AG10803 (cell line): ENCODE results near the gene SLC29A2.

Experiments used
- DNase-seq: peaks from one replicate; pipeline ENCODE4 v3.0.0; 2010; ENCODE audit warnings: low read depth
- H3K4me3 ChIP-seq: 2 replicates; pipeline ENCODE4 v1.5.1; 2011; ENCODE audit warnings: mild to moderate bottlenecking, low read length, control low read depth
- TF ChIP-seq, protein P1 (sequence below): conservative IDR thresholded peaks from 2 replicates; pipeline ENCODE4 v1.5.1; 2011; ENCODE audit warnings: mild to moderate bottlenecking, low read length, control low read depth, inconsistent platforms

SLC29A2 gene

DNA sequence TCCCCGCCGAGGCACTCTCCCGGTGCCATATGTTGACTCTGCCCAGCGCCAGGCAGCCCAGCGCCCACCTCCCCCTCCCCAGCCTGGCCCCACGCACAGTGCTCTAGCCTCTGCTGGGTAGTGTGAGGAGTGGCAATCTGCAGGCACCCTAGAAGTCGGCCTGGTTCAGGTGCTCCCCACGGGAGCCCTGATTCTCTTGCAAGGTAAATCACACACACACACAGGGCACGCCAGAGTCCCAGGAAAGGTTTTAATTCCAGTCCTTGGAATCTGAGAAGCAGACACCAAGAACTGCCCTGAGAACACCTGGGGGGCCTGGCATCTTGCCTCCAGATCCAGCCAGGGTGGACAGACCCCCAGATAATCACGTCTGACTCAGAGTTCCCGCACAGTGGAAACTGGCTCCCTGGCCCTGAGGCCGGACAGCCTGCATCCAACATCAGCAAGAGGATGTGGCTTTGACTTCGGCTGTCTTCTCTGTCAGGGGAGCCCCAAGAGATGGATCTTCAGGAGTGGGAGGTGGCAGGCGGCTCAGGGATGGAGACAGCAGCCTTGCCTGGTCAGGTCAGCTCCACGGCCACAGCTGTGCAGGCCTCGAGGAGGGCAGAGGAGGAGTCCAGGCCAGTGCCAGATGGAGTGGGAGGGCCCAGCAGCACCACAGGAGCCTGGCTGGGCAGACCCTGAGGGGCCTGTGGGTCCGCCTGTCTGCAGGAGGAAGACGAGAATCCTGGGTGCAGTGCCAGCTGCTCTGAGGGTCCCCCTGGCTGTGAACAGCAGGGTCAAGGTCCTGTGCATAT, 34.3 kb downstream of the SLC29A2 start:
- no peak for DNase-seq
- TF ChIP-seq, protein P1, sequence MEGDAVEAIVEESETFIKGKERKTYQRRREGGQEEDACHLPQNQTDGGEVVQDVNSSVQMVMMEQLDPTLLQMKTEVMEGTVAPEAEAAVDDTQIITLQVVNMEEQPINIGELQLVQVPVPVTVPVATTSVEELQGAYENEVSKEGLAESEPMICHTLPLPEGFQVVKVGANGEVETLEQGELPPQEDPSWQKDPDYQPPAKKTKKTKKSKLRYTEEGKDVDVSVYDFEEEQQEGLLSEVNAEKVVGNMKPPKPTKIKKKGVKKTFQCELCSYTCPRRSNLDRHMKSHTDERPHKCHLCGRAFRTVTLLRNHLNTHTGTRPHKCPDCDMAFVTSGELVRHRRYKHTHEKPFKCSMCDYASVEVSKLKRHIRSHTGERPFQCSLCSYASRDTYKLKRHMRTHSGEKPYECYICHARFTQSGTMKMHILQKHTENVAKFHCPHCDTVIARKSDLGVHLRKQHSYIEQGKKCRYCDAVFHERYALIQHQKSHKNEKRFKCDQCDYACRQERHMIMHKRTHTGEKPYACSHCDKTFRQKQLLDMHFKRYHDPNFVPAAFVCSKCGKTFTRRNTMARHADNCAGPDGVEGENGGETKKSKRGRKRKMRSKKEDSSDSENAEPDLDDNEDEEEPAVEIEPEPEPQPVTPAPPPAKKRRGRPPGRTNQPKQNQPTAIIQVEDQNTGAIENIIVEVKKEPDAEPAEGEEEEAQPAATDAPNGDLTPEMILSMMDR = peak; percentile 12
- H3K4me3 ChIP-seq = no peak overlapping the region; the same call in 1 of the 2 replicates

DNA sequence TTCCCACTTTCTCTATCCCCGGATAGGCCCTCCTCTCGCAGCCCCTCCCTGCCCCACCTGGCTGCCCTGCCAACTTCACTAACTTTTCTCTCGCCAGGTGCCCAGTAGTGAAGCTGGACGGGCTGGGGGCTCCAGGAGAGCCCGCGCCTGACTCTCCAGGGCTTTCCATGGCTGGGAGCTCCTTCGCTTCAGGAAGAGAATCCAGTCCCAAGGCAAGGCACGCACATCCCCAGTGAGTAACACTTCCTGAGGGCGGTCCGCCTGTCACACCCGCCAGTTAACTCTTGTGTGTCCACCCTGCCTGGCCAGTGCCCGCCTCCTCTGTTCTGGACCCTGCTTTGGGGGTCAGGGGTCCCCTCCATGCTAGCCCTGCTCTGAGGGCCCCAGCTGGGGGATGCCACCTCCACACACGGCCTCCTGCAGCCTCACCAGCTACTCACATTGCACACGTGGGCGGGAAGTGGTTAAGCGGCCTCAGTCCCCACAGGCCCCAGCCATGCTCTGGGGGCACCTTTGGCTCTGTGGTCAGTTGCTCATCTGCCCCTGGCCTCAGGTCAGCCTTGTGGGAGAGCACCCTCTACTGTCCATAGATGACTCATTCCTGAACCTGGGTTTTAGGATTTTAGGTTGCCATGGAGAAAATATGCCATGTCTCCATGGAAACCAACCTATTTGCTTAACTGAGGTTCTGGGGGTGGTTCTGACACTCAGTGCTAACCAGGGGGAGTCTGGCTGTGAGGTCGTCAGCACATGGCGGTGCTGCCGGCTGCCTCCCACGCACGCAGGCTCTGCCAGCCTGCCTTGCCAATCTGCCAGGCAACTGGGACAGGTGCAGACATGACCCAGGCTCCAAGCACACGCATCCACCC, 35.1 kb downstream of the SLC29A2 start, which contains the start of gene RIN1:
Gene RIN1 (minus strand): TSS at position 201 of the 869 bp plus-strand sequence. CDS start 32 bp downstream, at position 169.
- TF ChIP-seq, protein P1 = peak; percentile 56
- H3K4me3 ChIP-seq = peak within 1 kb of the TSS; percentile 86
- peak; percentile 94 for DNase-seq

DNA sequence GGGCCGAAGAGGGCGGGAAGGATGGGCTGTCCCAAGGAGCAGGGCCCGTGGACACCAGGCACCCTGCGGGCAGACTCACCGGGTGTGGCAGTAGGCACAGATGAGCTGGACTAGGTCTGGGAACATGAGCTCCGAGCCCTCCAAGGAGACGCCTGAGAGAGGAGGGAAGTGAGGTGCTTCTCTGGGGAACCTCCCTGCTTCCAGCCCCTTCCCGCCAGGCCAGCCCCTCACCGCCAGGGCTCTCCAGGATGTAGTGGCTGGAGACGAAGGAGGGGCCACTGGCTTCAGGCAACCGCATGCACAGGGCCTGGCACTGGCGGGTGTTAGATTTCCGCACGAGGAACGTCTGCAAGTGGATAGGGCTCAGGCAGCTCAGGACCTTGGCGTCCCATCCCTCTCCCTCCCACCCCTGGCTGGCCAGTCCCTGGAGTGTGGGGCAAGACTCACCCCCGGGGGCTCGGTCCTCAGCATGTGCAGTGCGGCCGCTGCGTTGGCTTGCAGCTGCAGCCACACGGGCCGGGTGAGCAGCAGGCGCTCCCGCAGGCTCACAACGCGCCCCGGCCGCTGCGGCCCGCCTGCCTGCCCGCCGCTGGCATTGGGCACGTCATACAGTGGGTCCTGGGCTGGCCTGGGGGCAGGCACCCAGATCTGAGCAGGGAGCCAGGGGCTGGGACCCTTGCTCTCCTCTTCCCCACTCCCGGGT, 35.9 kb downstream of the SLC29A2 start:
- H3K4me3 ChIP-seq = peak overlapping the region; percentile 86
- TF ChIP-seq, protein P1 = no peak

DNA sequence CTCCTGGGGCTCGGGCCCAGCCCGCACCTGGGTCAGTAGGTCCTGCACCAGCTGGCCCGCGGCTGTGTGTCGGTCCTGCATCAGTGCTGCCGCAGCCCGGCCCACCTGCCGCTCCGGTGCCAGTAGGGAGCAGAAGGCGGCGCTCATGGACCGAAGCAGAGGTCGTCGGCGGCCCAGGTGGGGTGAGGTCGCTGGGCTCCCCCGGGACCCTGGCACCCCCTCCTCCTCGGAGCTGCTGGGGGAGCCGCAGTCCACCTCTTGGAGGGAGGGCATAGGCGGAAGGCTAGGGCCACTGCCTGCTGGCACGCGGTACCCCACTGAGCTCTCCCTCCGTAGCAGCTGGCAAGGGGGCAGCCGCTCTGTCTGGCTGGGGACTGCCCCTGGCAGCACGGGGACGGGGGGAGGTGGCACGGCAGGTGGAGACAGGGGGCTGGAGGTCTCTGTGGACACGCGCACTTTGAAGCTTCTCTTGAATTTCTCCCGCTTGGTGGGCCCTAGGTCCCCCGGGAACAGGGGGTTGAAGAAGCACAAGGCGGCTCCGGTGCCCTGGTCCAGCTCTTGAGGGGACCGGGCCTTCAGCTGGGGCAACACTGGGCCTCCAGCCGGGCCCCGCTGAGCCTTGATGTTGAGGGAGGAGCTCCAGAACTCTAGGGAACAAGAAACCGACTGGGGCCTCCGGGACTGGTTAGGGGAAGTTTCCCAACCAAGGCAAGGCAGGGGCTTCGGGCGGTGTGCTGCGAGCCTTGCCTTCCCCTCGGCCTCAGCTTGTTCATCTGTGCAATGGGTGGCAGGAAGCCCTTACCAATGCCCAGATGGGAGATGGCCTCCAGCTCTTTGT, 36.7 kb downstream of the SLC29A2 start:
- no peak for DNase-seq
- H3K4me3 ChIP-seq = peak overlapping the region; percentile 86
- TF ChIP-seq, protein P1 = no peak

More for the DNA sequence above, 35.9 kb downstream of the SLC29A2 start:
- peak; percentile 54 for DNase-seq

DNA sequence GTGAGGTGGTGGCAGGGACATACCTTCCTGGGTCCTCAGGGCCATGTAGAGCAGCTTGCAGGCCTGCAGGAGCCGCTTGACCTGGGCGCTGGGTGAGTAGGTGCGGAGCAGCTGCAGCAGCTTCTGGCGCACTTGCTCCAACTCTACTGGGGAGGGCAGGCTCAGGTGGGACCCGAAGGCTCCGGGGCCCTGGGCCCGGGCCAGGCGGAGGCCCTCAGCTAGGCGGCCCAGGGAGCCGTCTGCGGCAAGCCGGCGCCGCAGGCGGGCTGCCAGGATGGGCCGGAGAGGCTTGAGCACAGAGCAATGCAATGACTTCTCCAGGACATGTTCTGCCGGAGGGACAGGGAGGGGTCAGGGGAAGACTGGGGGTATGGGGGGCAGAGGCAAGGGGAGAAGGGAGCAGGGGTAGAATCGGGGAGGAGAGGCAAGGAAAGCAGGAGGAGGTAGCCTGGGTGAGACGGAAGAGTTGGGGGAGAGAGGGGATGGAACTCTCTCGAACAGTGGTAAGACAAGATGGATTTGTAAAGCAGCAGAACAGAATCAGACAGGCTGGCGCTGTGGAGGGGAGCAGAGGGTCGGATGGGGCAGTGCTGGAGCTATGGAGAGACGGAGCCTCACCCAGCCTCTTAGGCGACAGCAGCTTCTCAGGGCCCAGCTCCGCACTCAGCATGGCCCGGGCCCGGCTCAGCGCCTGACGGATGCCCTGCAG, 37.5 kb downstream of the SLC29A2 start:
- peak overlapping the region; percentile 86 for H3K4me3 ChIP-seq
- TF ChIP-seq, protein P1 = no peak
- DNase-seq = no peak
